ENCODE measurements around the gene NUTM2E. TPM values are rescaled to one million over a fixed set of nuclear protein-coding genes. Genes with fewer than 3 reads are reported as not detected.
"Not testable (repeated sequence)": the region's sequence is repeated elsewhere in the genome, so short reads cannot be mapped to it uniquely, and the experiment has no call there.

The NUTM2E gene
- polyA plus RNA-seq, 1 experiment = 0.07 TPM

DNA sequence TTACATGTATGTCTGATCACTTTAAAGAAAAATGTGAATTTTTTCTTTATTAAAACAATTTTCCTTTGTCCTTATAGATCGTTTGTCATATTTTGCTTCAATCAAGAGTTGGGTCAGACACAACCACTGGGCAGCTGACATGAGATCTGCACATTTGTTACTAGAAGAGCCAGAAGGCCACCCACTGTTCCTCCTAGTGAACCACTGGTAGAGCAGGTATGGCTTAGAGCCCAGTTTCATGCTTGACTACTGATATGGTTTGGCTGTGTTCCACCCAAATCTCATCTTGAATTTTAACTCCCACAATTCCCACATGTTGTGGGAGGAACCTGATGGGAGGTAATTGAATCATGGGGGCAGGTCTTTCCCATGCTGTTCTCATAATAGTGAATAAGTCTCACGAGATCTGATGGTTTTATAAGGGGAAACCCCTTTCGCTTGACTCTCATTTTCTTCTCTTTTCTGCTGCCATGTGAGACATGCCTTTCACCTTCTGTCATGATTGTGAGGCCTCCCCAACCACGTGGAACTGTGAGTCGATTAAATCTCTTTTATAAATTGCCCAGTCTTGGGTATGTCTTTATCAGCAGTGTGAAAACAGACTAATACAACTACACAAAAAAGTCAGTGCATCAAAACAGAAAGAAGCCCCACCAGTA lies 43.0 kb downstream of the NUTM2E start:
- DNase-seq (ENCODE audit: low read depth, low spot score); H3K27me3 ChIP-seq (ENCODE audit: control insufficient read depth, insufficient read depth, low read length); H3K27ac ChIP-seq (ENCODE audit: low read depth, low read length); H3K4me3 ChIP-seq (ENCODE audit: low read depth, low read length); POLR2A ChIA-PET; CTCF ChIA-PET; H3K9me3 ChIP-seq (ENCODE audit: control insufficient read depth, insufficient read depth, low read length): not testable (repeated sequence)

DNA sequence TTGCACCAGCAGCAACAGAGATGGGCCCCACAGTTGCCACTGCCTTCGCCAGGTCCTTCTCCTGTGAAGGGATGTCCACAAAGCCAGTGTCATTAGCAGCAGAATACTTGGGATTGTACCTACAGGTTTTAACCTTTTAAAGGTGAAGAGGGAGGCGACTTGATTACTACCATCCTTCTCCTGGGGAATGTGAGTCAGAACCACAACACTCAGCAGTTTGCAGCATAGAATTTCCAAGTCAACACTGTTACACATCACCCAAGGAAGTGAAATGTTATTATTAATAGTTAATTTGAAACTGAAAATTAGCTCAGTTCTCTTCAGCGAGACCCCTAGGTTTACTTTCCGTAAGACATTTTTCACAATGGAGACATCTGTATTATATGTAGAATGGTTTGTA lies 45.2 kb downstream of the NUTM2E start:
- H3K27ac ChIP-seq (ENCODE audit: low read depth, low read length); POLR2A ChIA-PET; H3K4me3 ChIP-seq (ENCODE audit: low read depth, low read length); CTCF ChIA-PET; H3K27me3 ChIP-seq (ENCODE audit: control insufficient read depth, insufficient read depth, low read length); H3K9me3 ChIP-seq (ENCODE audit: control insufficient read depth, insufficient read depth, low read length); DNase-seq (ENCODE audit: low read depth, low spot score): not testable (repeated sequence)

Other genes starting within 250 kb of the NUTM2E start
- gene SFTPA1, start 215.8 kb upstream of the NUTM2E start, polyA plus RNA-seq (2011; rRNA removed) = not detected in 2 replicates
- 0.11 TPM in 1 of 2 replicates, not detected in the other for gene NUTM2B, start 123.5 kb upstream of the NUTM2E start, polyA plus RNA-seq (2011; rRNA removed)
- gene SFTPD, start 122.4 kb downstream of the NUTM2E start, polyA plus RNA-seq (2011; rRNA removed) = not detected in 2 replicates